Epithelial cell of esophagus (primary cell): ENCODE results near the gene SEL1L3.

Source experiments
- DNase-seq: peaks from one replicate; pipeline ENCODE4 v3.0.0; 2010; ENCODE audit warnings: low read depth
- H3K4me3 ChIP-seq: 2 replicates; pipeline ENCODE4 v1.5.1; 2011; ENCODE audit warnings: mild to moderate bottlenecking, low read length, control low read depth
- CTCF ChIP-seq: IDR thresholded peaks from 2 replicates; pipeline ENCODE4 v1.5.1; 2011; ENCODE audit warnings: low read depth, mild to moderate bottlenecking, low read length, control low read depth, inconsistent platforms; ENCODE audit not compliant: insufficient read depth; ENCODE audit errors: missing control alignments

The SEL1L3 gene

GRCh38 chr4:25856756-25857155, 6.0 kb downstream of the SEL1L3 start:
- H3K4me3 ChIP-seq = no peak overlapping the region
- TF ChIP-seq CTCF = no peak
- no peak for DNase-seq

GRCh38 chr4:25852103-25852502, 10.7 kb downstream of the SEL1L3 start:
- no peak for TF ChIP-seq CTCF
- DNase-seq = no peak
- H3K4me3 ChIP-seq = no peak overlapping the region

- DNase-seq = no peak
- no peak for TF ChIP-seq CTCF
- no peak overlapping the region for H3K4me3 ChIP-seq
Measured at GRCh38 chr4:25847329-25847728, 15.5 kb downstream of the SEL1L3 start.

- no peak overlapping the region for H3K4me3 ChIP-seq
- DNase-seq = no peak
- TF ChIP-seq CTCF = no peak
Measured at GRCh38 chr4:25845841-25846653, 16.7 kb downstream of the SEL1L3 start.

GRCh38 chr4:25844961-25845712, 17.7 kb downstream of the SEL1L3 start:
- no peak for TF ChIP-seq CTCF
- no peak for DNase-seq
- no peak overlapping the region for H3K4me3 ChIP-seq

- H3K4me3 ChIP-seq = no peak overlapping the region
- DNase-seq = peak; percentile 40
- no peak for TF ChIP-seq CTCF
Measured at GRCh38 chr4:25843340-25844097, 19.3 kb downstream of the SEL1L3 start.
